H1 (cell line): Measurements from ENCODE around the gene RPE. TPM values are rescaled to one million over a fixed set of nuclear protein-coding genes. Genes with fewer than 3 reads are reported as not detected.

Source experiments
- CTCF ChIP-seq, 3 experiments: IDR thresholded peaks; 1 replicate in 2 of 3; 2 replicates in 1 of 3; pipeline versions ENCODE4 v1.5.1 to v1.6.1; 2011; ENCODE audit warnings: low read length in 3 of 3, mild to moderate bottlenecking in 3 of 3, inconsistent platforms in 2 of 3, low read depth in 1 of 3, moderate library complexity in 1 of 3; ENCODE audit not compliant: insufficient read depth in 1 of 3; ENCODE audit errors: control extremely low read depth in 1 of 3
- EGR1 ChIP-seq: IDR thresholded peaks from 2 replicates; pipeline ENCODE4 v1.6.1; 2011; ENCODE audit warnings: low read depth, low read length, borderline replicate concordance
- EP300 ChIP-seq, 2 experiments: IDR thresholded peaks; 1 replicate in 1 of 2; 2 replicates in 1 of 2; pipeline ENCODE4 v1.6.1; 2011 to 2012; ENCODE audit warnings: low read depth in 2 of 2, low read length in 2 of 2, mild to moderate bottlenecking in 2 of 2, borderline replicate concordance in 1 of 2, inconsistent platforms in 1 of 2, moderate library complexity in 1 of 2
- FOSL1 ChIP-seq: IDR thresholded peaks from 2 replicates; pipeline ENCODE4 v1.6.1; 2011; ENCODE audit warnings: mild to moderate bottlenecking, low read depth, low read length, moderate library complexity; ENCODE audit not compliant: insufficient read depth
- JUN ChIP-seq: IDR thresholded peaks from 2 replicates; pipeline ENCODE4 v1.6.1; 2011; ENCODE audit warnings: low read depth, mild to moderate bottlenecking, improper control_type of control experiment, low read length
- TAF7 ChIP-seq: optimal IDR thresholded peaks from 2 replicates; pipeline ENCODE3; 2011; ENCODE audit warnings: low read depth, mild to moderate bottlenecking, inconsistent platforms, low read length, moderate library complexity, borderline replicate concordance
- polyA plus RNA-seq, 7 experiments: library from polyadenylated mRNA; depleted of rRNA in 3 of 7; stranded (reverse) in 5 of 7; unstranded in 2 of 7; fragments of >200 nt in 5 of 7; fragments of 200-250 nt in 2 of 7; gene quantifications; 1 replicate in 5 of 7; 2 replicates in 1 of 7; 4 replicates in 1 of 7; pipeline versions ENCODE4 v1.2.1 to v1.2.3, GENCODE V29; 2011 to 2013; ENCODE audit warnings: missing spikeins in 2 of 7, mixed read lengths in 2 of 7
- total RNA-seq: library from RNA; stranded (reverse); fragmentation: NEBNext Ultra II Directional; extraction: Animal tissue kit (Norgen Biotek cat#: 25700); gene quantifications from 2 replicates; pipeline ENCODE4 v1.2.1, GENCODE V29; 2021

RPE gene
- total and polyA plus RNA-seq, 2 of the 8 experiments (the other 6 are each of a cell fraction or from before 2014, with no cell fraction given), result 77.8 to 102 TPM

GRCh38 chr2:209958016-209958415 is 44.4 kb upstream of the RPE start (continued):
- TF ChIP-seq JUN (no peak), EGR1 (no peak), EP300 (IDR thresholded peaks at IDR 0.05; ENCODE audit: borderline replicate concordance in 1 of 2, low read depth in 2 of 2, low read length in 2 of 2) (no peak), FOSL1 (no peak), TAF7 (no peak), CTCF (IDR thresholded peaks at IDR 0.05; ENCODE audit: control extremely low read depth in 1 of 3, insufficient read depth in 1 of 3, low read depth in 1 of 3, low read length in 3 of 3) (no peak)
